Naive thymus-derived CD8-positive, alpha-beta T cell (primary cell): ENCODE measurements around the gene TMEM94. TPM values are rescaled to one million over a fixed set of nuclear protein-coding genes. Genes with fewer than 3 reads are reported as not detected.
A peak's percentile ranks its signal among the peaks of the same experiment; 100 is the strongest.

Source experiments
- ATAC-seq, 2 donors: fragments of 150-1000 bp; cut with Tn5 transposase in 1 of 2; sonication (Bioruptor Pico), chemical (Tn5 transposase) in 1 of 2; 1 replicate in 1 of 2; 2 replicates in 1 of 2; pipeline ENCODE4 v1.10.0; 2021; ENCODE audit warnings: mild to moderate bottlenecking in 2 of 2, moderate library complexity in 2 of 2
- POLR2A ChIA-PET: fragments of 350-600 bp; sonication (Branson Sonifier 250); formaldehyde crosslinking; loops from one replicate; lab custom pipeline; 2021; ENCODE audit warnings: antibody characterized with exemption; lab: Charles Lee
- DNase-seq, 10 donors: peaks; one replicate each; pipeline versions ENCODE4 v3.0.0 to v3.0.0-alpha.2; 2020 to 2022
- H3K27ac Mint-ChIP-seq, 10 donors: one replicate each; pipeline ENCODE4 v1.8.0; 2020 to 2022; ENCODE audit warnings: mild to moderate bottlenecking in 10 of 10, mixed read lengths in 10 of 10, moderate library complexity in 4 of 10, inconsistent platforms in 1 of 10
- H3K27me3 Mint-ChIP-seq, 5 donors: one replicate each; pipeline ENCODE4 v1.8.0; 2021 to 2022; ENCODE audit warnings: mixed read lengths in 5 of 5
- H3K36me3 Mint-ChIP-seq, 3 donors: one replicate each; pipeline ENCODE4 v1.8.0; 2020 to 2022; ENCODE audit warnings: mixed read lengths in 3 of 3, mild to moderate bottlenecking in 2 of 3, inconsistent platforms in 1 of 3
- H3K4me1 Mint-ChIP-seq, 4 donors: one replicate each; pipeline ENCODE4 v1.8.0; 2021 to 2022; ENCODE audit warnings: mixed read lengths in 4 of 4
- H3K4me3 Mint-ChIP-seq, 10 donors: one replicate each; pipeline ENCODE4 v1.8.0; 2020 to 2022; ENCODE audit warnings: mild to moderate bottlenecking in 10 of 10, mixed read lengths in 10 of 10, moderate library complexity in 6 of 10, inconsistent platforms in 1 of 10
- H3K9me3 Mint-ChIP-seq, 9 donors: one replicate each; pipeline ENCODE4 v1.8.0; 2020 to 2022; ENCODE audit warnings: mixed read lengths in 9 of 9, mild to moderate bottlenecking in 3 of 9, inconsistent platforms in 1 of 9, moderate library complexity in 1 of 9
- microRNA-seq: library from miRNA; unstranded; fragments of <30 nt; microRNA quantifications from one replicate; pipeline ENCODE4 v1.2.0, GENCODE V29; 2022; ENCODE audit warnings: borderline microRNAs expressed
- polyA plus RNA-seq, 3 donors: library from polyadenylated mRNA; unstranded; fragments of 300-500 nt; fragmentation: Illumina TruSeq; gene quantifications; one replicate each; pipeline ENCODE4 v1.2.3, GENCODE V29; 2021
- total RNA-seq, 8 experiments: library from RNA in 2 of 8; stranded (reverse) in 2 of 8; gene quantifications; one replicate each; pipeline ENCODE4 v1.2.3 and lab custom pipeline; 2021 to 2026

TMEM94 gene
- total and polyA plus RNA-seq, 5 experiments from 2014 or later = 8.4 to 108 (median 23.5) TPM

- POLR2A ChIA-PET = interaction anchor here (0.6 kb wide), 1 partner anchor 395 kb away, joined by 4 read pairs; no protein-coding TSS in a partner anchor
- Mint-ChIP-seq H3K9me3 (no peaks in the 10 kb centered on the region), H3K27me3 (no peaks in the 10 kb centered on the region), H3K4me3 (no peak overlapping the region), H3K36me3 (peaks cover 0 to 5% (median 0%) of the 10 kb centered on the region in 3 donors), H3K4me1 (peaks cover 0 to 7% (median 1%) of the 10 kb centered on the region in 4 donors), H3K27ac (no peak overlapping the region)
- DNase-seq = no peak
- no peak for ATAC-seq
These were observed 89.7 kb downstream of the TMEM94 start for GRCh38 chr17:75546181-75546580.

GRCh38 chr17:75547091-75547490 lies 90.7 kb downstream of the TMEM94 start:
- POLR2A ChIA-PET = no interaction called here
- no peaks in the 10 kb centered on the region for H3K9me3 Mint-ChIP-seq
- H3K4me1 Mint-ChIP-seq = peaks cover 0 to 5% (median 1%) of the 10 kb centered on the region in 4 donors
- H3K4me3 Mint-ChIP-seq = no peak overlapping the region
- H3K27ac Mint-ChIP-seq = peak overlapping the region in 1 of 10 donors; percentile 68
- no peak for ATAC-seq
- no peak for DNase-seq
- no peaks in the 10 kb centered on the region for H3K27me3 Mint-ChIP-seq
- peaks cover 0 to 5% (median 0%) of the 10 kb centered on the region in 3 donors for H3K36me3 Mint-ChIP-seq

- H3K4me1 Mint-ChIP-seq = peaks cover 0 to 5% (median 2%) of the 10 kb centered on the region in 4 donors
- no peaks in the 10 kb centered on the region for H3K9me3 Mint-ChIP-seq
- H3K36me3 Mint-ChIP-seq = peaks cover 0 to 5% (median 0%) of the 10 kb centered on the region in 3 donors
- POLR2A ChIA-PET = no interaction called here
- no peak for ATAC-seq
- no peaks in the 10 kb centered on the region for H3K27me3 Mint-ChIP-seq
- H3K4me3 Mint-ChIP-seq = no peak overlapping the region
- peak overlapping the region in 1 of 10 donors; percentile 27 for H3K27ac Mint-ChIP-seq
- no peak for DNase-seq
These were observed 92.4 kb downstream of the TMEM94 start for GRCh38 chr17:75548813-75549212.

Small RNA genes within 50 kb of the gene (microRNA-seq; reads per million reads assigned to microRNA genes)
- not detected for gene MIR6785

Other genes starting within 250 kb of the TMEM94 start
- gene GGA3, start 195.0 kb upstream of the TMEM94 start, total RNA-seq = 100 to 1,000 TPM; 105 to 107 TPM
- 10 to 100 TPM in 2 of 3 donors, 1 to 10 TPM in 1; 6.2 to 20.1 (median 14.7) TPM for gene GGA3, start 195.0 kb upstream of the TMEM94 start, polyA plus RNA-seq
- 10 to 100 TPM; 40.5 to 41.1 TPM for gene MRPS7, start 194.8 kb upstream of the TMEM94 start, total RNA-seq
- gene MRPS7, start 194.8 kb upstream of the TMEM94 start, polyA plus RNA-seq = 100 to 1,000 TPM; 113 to 132 (median 122) TPM
- gene MIF4GD, start 185.4 kb upstream of the TMEM94 start, total RNA-seq = 10 to 100 TPM; 37.3 to 39.4 TPM
- 10 to 100 TPM; 76.2 to 96.6 (median 90.5) TPM for gene MIF4GD, start 185.4 kb upstream of the TMEM94 start, polyA plus RNA-seq
- 10 to 100 TPM; 20.5 to 22.5 TPM for gene SLC25A19, start 167.2 kb upstream of the TMEM94 start, total RNA-seq
- gene SLC25A19, start 167.2 kb upstream of the TMEM94 start, polyA plus RNA-seq = 10 to 100 TPM; 11.2 to 15.4 (median 13.3) TPM
- gene GRB2, start 51.0 kb upstream of the TMEM94 start, total RNA-seq = 100 to 1,000 TPM; 143 to 145 TPM
- 100 to 1,000 TPM; 130 to 162 (median 154) TPM for gene GRB2, start 51.0 kb upstream of the TMEM94 start, polyA plus RNA-seq
- gene CASKIN2, start 58.9 kb downstream of the TMEM94 start, total RNA-seq = under 1 TPM; 0.65 to 0.80 TPM
- gene CASKIN2, start 58.9 kb downstream of the TMEM94 start, polyA plus RNA-seq = under 1 TPM; 0.05 to 0.62 (median 0.61) TPM
- 10 to 100 TPM; 53.1 to 54.4 TPM for gene TSEN54, start 59.9 kb downstream of the TMEM94 start, total RNA-seq
- gene TSEN54, start 59.9 kb downstream of the TMEM94 start, polyA plus RNA-seq = 100 to 1,000 TPM in 2 of 3 donors, 10 to 100 TPM in 1; 98.2 to 121 (median 103) TPM
- 10 to 100 TPM; 30.3 to 30.6 TPM for gene LLGL2, start 69.1 kb downstream of the TMEM94 start, total RNA-seq
- gene LLGL2, start 69.1 kb downstream of the TMEM94 start, polyA plus RNA-seq = 10 to 100 TPM; 13.4 to 21.8 (median 15.0) TPM
- 100 to 1,000 TPM; 412 to 418 TPM for gene MYO15B, start 131.2 kb downstream of the TMEM94 start, total RNA-seq
- gene MYO15B, start 131.2 kb downstream of the TMEM94 start, polyA plus RNA-seq = 1 to 10 TPM; 1.9 to 3.2 (median 2.5) TPM
- gene SMIM5, start 176.8 kb downstream of the TMEM94 start, total RNA-seq = 1 to 10 TPM in 1 of 2 experiments, under 1 TPM in 1; 0.82 to 1.3 TPM
- under 1 TPM in 2 of 3 donors, not detected in 1; 0.06 to 0.13 TPM for gene SMIM5, start 176.8 kb downstream of the TMEM94 start, polyA plus RNA-seq
- gene RECQL5, start 210.5 kb downstream of the TMEM94 start, total RNA-seq = 10 to 100 TPM; 76.0 to 79.0 TPM
- gene RECQL5, start 210.5 kb downstream of the TMEM94 start, polyA plus RNA-seq = 10 to 100 TPM; 12.3 to 23.4 (median 19.3) TPM
- 100 to 1,000 TPM in 1 of 2 experiments, 10 to 100 TPM in 1; 99.2 to 121 TPM for gene SAP30BP, start 210.7 kb downstream of the TMEM94 start, total RNA-seq
- 10 to 100 TPM; 57.8 to 72.0 (median 69.6) TPM for gene SAP30BP, start 210.7 kb downstream of the TMEM94 start, polyA plus RNA-seq